Measurements from ENCODE around the gene USB1. TPM values are rescaled to one million over a fixed set of nuclear protein-coding genes. Genes with fewer than 3 reads are reported as not detected.
"Not testable (repeated sequence)": the region's sequence is repeated elsewhere in the genome, so short reads cannot be mapped to it uniquely, and the experiment has no call there.

Gene USB1
- total RNA-seq, 3 donors from 2014 or later (not counting 1 experiment from before 2014, with no cell fraction given): 64.7 to 86.0 (median 84.8) TPM

- peaks cover 55 to 64% of the 10 kb centered on the region in 2 donors for H3K4me1 Mint-ChIP-seq
Measured at GRCh38 chr16:58001781-58002415, 691 bp downstream of the USB1 start.

GRCh38 chr16:58002416-58002800, 1.2 kb downstream of the USB1 start:
- H3K4me3 ChIP-seq (ENCODE audit: low read length): no peak overlapping the region
- intact Hi-C loops (cut with micrococcal nuclease): loop anchor here (10.0 kb wide), 1 partner anchor 338 kb away; the partner anchor contains the start of gene ADGRG3
- peak overlapping the region; percentile 86 to 90 for H3K27ac Mint-ChIP-seq
- no peaks in the 10 kb centered on the region for H3K9me3 Mint-ChIP-seq
- DNase-seq (no peak), ATAC-seq (no peak)
- H3K4me1 ChIP-seq (ENCODE audit: control insufficient read depth, insufficient read depth, low read length): peaks cover 41% of the 10 kb centered on the region
- no peak for TF ChIP-seq CTCF (IDR thresholded peaks at IDR 0.05)
- peaks cover 51 to 62% of the 10 kb centered on the region in 2 donors for H3K4me1 Mint-ChIP-seq
- H3K4me3 Mint-ChIP-seq: peak overlapping the region; percentile 79
- peaks cover 21% of the 10 kb centered on the region for H3K36me3 ChIP-seq (ENCODE audit: control insufficient read depth, insufficient read depth, low read length)
- 83% methylated on average over 9 of the region's 9 CpGs for WGBS (ENCODE audit: insufficient coverage)
- H3K36me3 Mint-ChIP-seq: no peaks in the 10 kb centered on the region
- H3K27ac ChIP-seq (ENCODE audit: low read length): no peak overlapping the region
- no peaks in the 10 kb centered on the region for H3K27me3 ChIP-seq (ENCODE audit: control insufficient read depth, insufficient read depth, low read length)
- H3K9me3 ChIP-seq (ENCODE audit: control insufficient read depth, insufficient read depth, low read length): no peaks in the 10 kb centered on the region
- H3K27me3 Mint-ChIP-seq (ENCODE audit: low read depth in 2 of 2): no peaks in the 10 kb centered on the region

More at GRCh38 chr16:58001781-58002415, 691 bp downstream of the USB1 start:
- Mint-ChIP-seq H3K4me3 (peak overlapping the region; percentile 79), H3K27ac (peak overlapping the region; percentile 86 to 90), H3K36me3 (no peaks in the 10 kb centered on the region), H3K9me3 (no peaks in the 10 kb centered on the region), H3K27me3 (ENCODE audit: low read depth in 2 of 2) (no peaks in the 10 kb centered on the region)
- DNase-seq (no peak), ATAC-seq (no peak)
- Histone ChIP-seq H3K27ac (ENCODE audit: low read length) (no peak overlapping the region), H3K9me3 (ENCODE audit: control insufficient read depth, insufficient read depth, low read length) (no peaks in the 10 kb centered on the region), H3K4me1 (ENCODE audit: control insufficient read depth, insufficient read depth, low read length) (peaks cover 47% of the 10 kb centered on the region), H3K36me3 (ENCODE audit: control insufficient read depth, insufficient read depth, low read length) (peaks cover 26% of the 10 kb centered on the region), H3K4me3 (ENCODE audit: low read length) (peak overlapping the region; percentile 84), H3K27me3 (ENCODE audit: control insufficient read depth, insufficient read depth, low read length) (no peaks in the 10 kb centered on the region)
- intact Hi-C loops (cut with micrococcal nuclease): loop anchor here (1.0 to 10.0 kb wide), 4 partner anchors 199 to 337 kb away; partner anchors contain the start of genes ADGRG3, KATNB1 and KIFC3
- WGBS (ENCODE audit: insufficient coverage): 54% methylated on average over 10 of the region's 10 CpGs
- TF ChIP-seq CTCF (IDR thresholded peaks at IDR 0.05): no peak

- intact Hi-C loops (cut with micrococcal nuclease): loop anchor here (10.0 kb wide), 1 partner anchor 338 kb away; the partner anchor contains the start of gene ADGRG3
- Mint-ChIP-seq H3K9me3 (no peaks in the 10 kb centered on the region), H3K27me3 (ENCODE audit: low read depth in 2 of 2) (no peaks in the 10 kb centered on the region), H3K4me1 (peaks cover 46 to 57% of the 10 kb centered on the region in 2 donors), H3K27ac (peak overlapping the region in 1 of 2 donors; percentile 34), H3K36me3 (no peaks in the 10 kb centered on the region), H3K4me3 (peak overlapping the region; percentile 21)
- Histone ChIP-seq H3K9me3 (ENCODE audit: control insufficient read depth, insufficient read depth, low read length) (no peaks in the 10 kb centered on the region), H3K27me3 (ENCODE audit: control insufficient read depth, insufficient read depth, low read length) (no peaks in the 10 kb centered on the region), H3K4me1 (ENCODE audit: control insufficient read depth, insufficient read depth, low read length) (peaks cover 36% of the 10 kb centered on the region), H3K27ac (ENCODE audit: low read length) (no peak overlapping the region), H3K36me3 (ENCODE audit: control insufficient read depth, insufficient read depth, low read length) (peaks cover 16% of the 10 kb centered on the region), H3K4me3 (ENCODE audit: low read length) (no peak overlapping the region)
- 97% methylated on average over 5 of the region's 5 CpGs for WGBS (ENCODE audit: insufficient coverage)
- ATAC-seq: no peak
- no peak for TF ChIP-seq CTCF (IDR thresholded peaks at IDR 0.05)
- DNase-seq: no peak
Measured at GRCh38 chr16:58002936-58003335, 1.7 kb downstream of the USB1 start.

GRCh38 chr16:58004736-58005135, 3.5 kb downstream of the USB1 start:
- not testable (repeated sequence) for H3K27me3 Mint-ChIP-seq (ENCODE audit: low read depth in 2 of 2); H3K27me3 ChIP-seq (ENCODE audit: control insufficient read depth, insufficient read depth, low read length); H3K27ac ChIP-seq (ENCODE audit: low read length); H3K4me3 Mint-ChIP-seq; ATAC-seq; H3K9me3 Mint-ChIP-seq; H3K4me3 ChIP-seq (ENCODE audit: low read length); H3K9me3 ChIP-seq (ENCODE audit: control insufficient read depth, insufficient read depth, low read length); DNase-seq; H3K36me3 Mint-ChIP-seq
- Mint-ChIP-seq H3K27ac (peak overlapping the region in 1 of 2 donors; percentile 45), H3K4me1 (peaks cover 30 to 43% of the 10 kb centered on the region in 2 donors)
- peaks cover 19% of the 10 kb centered on the region for H3K36me3 ChIP-seq (ENCODE audit: control insufficient read depth, insufficient read depth, low read length)
- intact Hi-C loops (cut with micrococcal nuclease): loop anchor here (1.0 to 10.0 kb wide), 3 partner anchors 105 to 428 kb away; partner anchors contain the start of gene ADGRG3
- H3K4me1 ChIP-seq (ENCODE audit: control insufficient read depth, insufficient read depth, low read length): peaks cover 18% of the 10 kb centered on the region
- 96% methylated on average over 12 of the region's 12 CpGs for WGBS (ENCODE audit: insufficient coverage)
